AG04449 (cell line): ENCODE results near the gene FAM89A.

Source experiments
- CTCF ChIA-PET: fragments of 350-600 bp; formaldehyde crosslinking; extraction: SDS; loops from one replicate; lab custom pipeline; 2021; ENCODE audit warnings: antibody characterized with exemption; lab: Yijun Ruan, JAX
- POLR2A ChIA-PET: fragments of 400-600, 350-600 bp; formaldehyde crosslinking; extraction: SDS; loops from one replicate; lab custom pipeline; 2020; ENCODE audit warnings: antibody characterized with exemption, inconsistent platforms; lab: Yijun Ruan, JAX
- DNase-seq: peaks from one replicate; pipeline ENCODE4 v3.0.0-alpha.2; 2010; ENCODE audit warnings: low read depth, low spot score
- H3K4me3 ChIP-seq: 2 replicates; pipeline ENCODE4 v1.5.1; 2011; ENCODE audit warnings: low read depth, mild to moderate bottlenecking, control low read depth, low read length
- CTCF ChIP-seq: IDR thresholded peaks from one replicate; pipeline ENCODE4 v1.5.1; 2011; ENCODE audit warnings: mild to moderate bottlenecking, moderate library complexity, low read length, control low read depth, inconsistent platforms; ENCODE audit not compliant: insufficient read depth; ENCODE audit errors: missing control alignments

FAM89A gene

GRCh38 chr1:231069333-231069732 lies 29.3 kb upstream of the FAM89A start:
- ChIA-PET CTCF (no interaction called here), POLR2A (no interaction called here)
- H3K4me3 ChIP-seq = no peak overlapping the region
- no peak for TF ChIP-seq CTCF
- no peak for DNase-seq

- POLR2A ChIA-PET = no interaction called here
- TF ChIP-seq CTCF = no peak
- no peak for DNase-seq
- CTCF ChIA-PET = no interaction called here
- H3K4me3 ChIP-seq = no peak overlapping the region
Measured at GRCh38 chr1:231068762-231069161, 28.7 kb upstream of the FAM89A start.

- H3K4me3 ChIP-seq = no peak overlapping the region
Measured at GRCh38 chr1:231065510-231066241, 25.6 kb upstream of the FAM89A start.

GRCh38 chr1:231064418-231064817 lies 24.4 kb upstream of the FAM89A start:
- no peak for DNase-seq
- CTCF ChIA-PET = no interaction called here
- H3K4me3 ChIP-seq = no peak overlapping the region
- POLR2A ChIA-PET = no interaction called here
- TF ChIP-seq CTCF = no peak

More at GRCh38 chr1:231065510-231066241, 25.6 kb upstream of the FAM89A start:
- POLR2A ChIA-PET = no interaction called here
- CTCF ChIA-PET = no interaction called here
- TF ChIP-seq CTCF = no peak
- no peak for DNase-seq

DNA sequence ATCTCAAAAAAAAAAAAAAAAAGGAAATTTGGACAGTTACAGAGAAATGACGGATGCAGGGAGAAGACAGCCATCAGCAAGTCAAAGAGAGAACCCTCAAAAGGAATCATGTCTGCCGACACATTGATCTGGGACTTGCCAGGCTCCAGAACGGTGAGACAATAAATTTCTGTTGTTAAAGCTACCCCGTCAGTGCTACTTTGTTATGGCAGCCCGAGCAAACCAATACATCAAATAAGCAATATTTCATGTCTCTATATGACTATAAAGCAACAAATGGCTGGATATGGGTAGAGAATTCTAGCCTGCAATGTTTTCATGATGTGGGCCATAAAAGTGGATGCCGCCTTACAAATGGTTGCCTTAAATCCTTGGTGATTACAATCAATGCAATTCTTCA lies 23.3 kb upstream of the FAM89A start:
- no peak for TF ChIP-seq CTCF
- DNase-seq = no peak
- POLR2A ChIA-PET = interaction anchor here (1.2 kb wide), 1 partner anchor 13 kb away, joined by 3 read pairs; no protein-coding TSS in a partner anchor
- CTCF ChIA-PET = interaction anchor here (0.6 kb wide), 1 partner anchor 266 kb away, joined by 3 read pairs; no protein-coding TSS in a partner anchor
- H3K4me3 ChIP-seq = no peak overlapping the region

DNA sequence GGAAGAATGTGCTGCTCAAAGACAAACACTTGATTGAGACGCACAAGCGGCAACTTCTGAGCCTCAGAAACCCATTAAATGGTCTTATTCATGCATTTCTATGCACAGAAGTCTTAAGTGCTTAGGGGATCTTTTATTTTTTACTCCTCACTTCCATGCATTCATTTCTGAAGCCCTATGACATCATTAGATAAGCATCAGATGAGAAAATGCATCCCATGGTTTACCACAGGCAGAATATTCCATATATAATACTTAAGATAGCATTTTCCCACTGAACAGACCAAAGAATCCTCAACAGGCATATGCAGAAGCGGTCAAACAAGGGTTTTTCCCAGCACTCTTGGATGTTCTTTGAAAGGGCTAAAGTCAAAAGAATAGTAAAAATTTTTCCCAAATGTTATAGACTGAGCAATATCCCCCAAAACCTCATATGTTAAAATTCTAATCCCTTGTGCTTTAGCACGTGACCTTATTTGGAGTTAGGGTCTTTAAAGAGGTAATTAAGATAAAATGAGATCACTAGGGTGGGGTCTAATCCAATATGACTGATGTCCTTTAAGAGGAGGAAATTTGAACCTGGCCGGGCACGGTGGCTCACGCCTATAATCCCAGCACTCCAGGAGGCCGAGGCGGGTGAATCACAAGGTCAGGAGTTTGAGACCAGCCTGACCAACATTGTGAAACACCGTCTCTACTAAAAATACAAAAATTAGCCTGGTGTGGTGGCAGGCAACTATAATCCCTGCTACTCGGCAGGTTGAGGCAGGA lies 22.6 kb upstream of the FAM89A start:
- no peak for TF ChIP-seq CTCF
- peak; percentile 67 for DNase-seq
- ChIA-PET CTCF (no interaction called here), POLR2A (interaction anchor here (1.2 kb wide), 1 partner anchor 14 kb away, joined by 3 read pairs; no protein-coding TSS in a partner anchor)
- no peak overlapping the region for H3K4me3 ChIP-seq
